ENCODE measurements around the gene SNAI1.

GRCh38 chr20:50013976-50014375, 31.2 kb downstream of the SNAI1 start:
- TF ChIP-seq TAF1 (IDR thresholded peaks at IDR 0.05; ENCODE audit: low read depth) (no peak), REST (IDR thresholded peaks at IDR 0.05; ENCODE audit: low read depth) (no peak), RAD21 (IDR thresholded peaks at IDR 0.05; ENCODE audit: low read depth) (no peak), EGR1 (IDR thresholded peaks at IDR 0.05) (no peak), NFIC (IDR thresholded peaks at IDR 0.05) (no peak), CREB1 (IDR thresholded peaks at IDR 0.05; ENCODE audit: low read depth) (no peak), TCF12 (IDR thresholded peaks at IDR 0.05; ENCODE audit: low read depth) (no peak), CEBPB (IDR thresholded peaks at IDR 0.05) (no peak), EP300 (IDR thresholded peaks at IDR 0.05; ENCODE audit: borderline replicate concordance) (no peak), YY1 (IDR thresholded peaks at IDR 0.05; ENCODE audit: low read depth) (no peak), FOXM1 (IDR thresholded peaks at IDR 0.05; ENCODE audit: borderline replicate concordance, low read depth) (no peak), USF1 (IDR thresholded peaks at IDR 0.05) (no peak), ZBTB7A (IDR thresholded peaks at IDR 0.05; ENCODE audit: low read depth) (no peak)
- TF ChIP-seq, protein P1, sequence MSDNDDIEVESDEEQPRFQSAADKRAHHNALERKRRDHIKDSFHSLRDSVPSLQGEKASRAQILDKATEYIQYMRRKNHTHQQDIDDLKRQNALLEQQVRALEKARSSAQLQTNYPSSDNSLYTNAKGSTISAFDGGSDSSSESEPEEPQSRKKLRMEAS (IDR thresholded peaks at IDR 0.05) = no peak
